HG02610 (cell line): ENCODE results near the gene STK16.
"Not testable (repeated sequence)": the region's sequence is repeated elsewhere in the genome, so short reads cannot be mapped to it uniquely, and the experiment has no call there.

Experiments used
- ATAC-seq: cut with Tn5 transposase; IDR thresholded peaks from one replicate; pipeline ENCODE4 v1.9.1; 2021; ENCODE audit warnings: mild to moderate bottlenecking, moderate library complexity; ENCODE audit not compliant: unreplicated experiment

The STK16 gene

DNA sequence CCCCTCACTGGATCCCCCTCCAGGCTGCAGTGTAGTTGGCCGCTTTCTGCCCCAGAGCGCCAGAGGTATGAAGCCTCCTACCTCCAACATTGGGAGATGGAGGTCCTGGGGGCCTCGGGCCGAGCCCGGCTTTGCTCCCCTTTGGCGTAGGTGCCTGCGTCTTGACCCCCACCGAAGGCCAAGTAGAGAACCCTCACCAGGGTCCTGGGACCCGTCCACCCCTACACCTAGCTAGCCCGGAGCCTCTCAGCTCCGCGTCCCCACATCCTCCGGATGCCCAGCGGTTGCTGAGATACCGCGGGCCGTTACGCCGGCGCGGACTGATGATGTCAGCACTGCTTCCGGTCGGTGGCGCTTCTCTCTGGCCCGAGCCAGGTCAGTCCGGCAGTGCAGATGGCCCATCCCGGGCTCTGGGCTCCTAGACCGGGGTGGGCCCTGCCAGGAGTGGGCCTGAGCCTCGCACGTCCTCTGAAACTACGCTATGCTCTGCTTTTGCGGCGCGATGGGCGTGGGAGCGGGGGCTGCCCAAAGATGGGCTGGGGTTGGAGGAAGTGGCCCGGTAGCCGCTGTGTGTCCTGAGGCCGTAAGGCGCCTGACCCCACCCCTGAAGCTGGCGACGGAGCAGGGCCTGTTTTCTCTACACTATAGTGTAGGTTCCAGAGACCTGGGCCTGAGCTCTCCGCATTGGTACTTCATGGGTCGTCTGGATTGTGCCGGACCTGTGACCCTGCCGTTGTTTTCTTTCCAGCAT, at the start of gene STK16, which contains the start of gene GLB1L:
Gene STK16, plus strand, starts transcription at position 332 of the 751 bp plus-strand sequence. CDS start 521 bp downstream, outside the sequence.
Gene GLB1L, minus strand, starts transcription at position 297 of the 751 bp plus-strand sequence. CDS start 1,871 bp downstream, outside the sequence.
- peak; percentile 78 for ATAC-seq

- no peak for ATAC-seq
Measured at GRCh38 chr2:219197388-219197787, 47.9 kb upstream of the STK16 start.

GRCh38 chr2:219198974-219199373, 46.3 kb upstream of the STK16 start:
- no peak for ATAC-seq

GRCh38 chr2:219199470-219200211, 45.6 kb upstream of the STK16 start:
- no peak for ATAC-seq

- ATAC-seq = not testable (repeated sequence)
Measured at GRCh38 chr2:219200502-219201326, 44.6 kb upstream of the STK16 start.

- ATAC-seq = not testable (repeated sequence)
Measured at GRCh38 chr2:219201331-219201730, 43.9 kb upstream of the STK16 start.

DNA sequence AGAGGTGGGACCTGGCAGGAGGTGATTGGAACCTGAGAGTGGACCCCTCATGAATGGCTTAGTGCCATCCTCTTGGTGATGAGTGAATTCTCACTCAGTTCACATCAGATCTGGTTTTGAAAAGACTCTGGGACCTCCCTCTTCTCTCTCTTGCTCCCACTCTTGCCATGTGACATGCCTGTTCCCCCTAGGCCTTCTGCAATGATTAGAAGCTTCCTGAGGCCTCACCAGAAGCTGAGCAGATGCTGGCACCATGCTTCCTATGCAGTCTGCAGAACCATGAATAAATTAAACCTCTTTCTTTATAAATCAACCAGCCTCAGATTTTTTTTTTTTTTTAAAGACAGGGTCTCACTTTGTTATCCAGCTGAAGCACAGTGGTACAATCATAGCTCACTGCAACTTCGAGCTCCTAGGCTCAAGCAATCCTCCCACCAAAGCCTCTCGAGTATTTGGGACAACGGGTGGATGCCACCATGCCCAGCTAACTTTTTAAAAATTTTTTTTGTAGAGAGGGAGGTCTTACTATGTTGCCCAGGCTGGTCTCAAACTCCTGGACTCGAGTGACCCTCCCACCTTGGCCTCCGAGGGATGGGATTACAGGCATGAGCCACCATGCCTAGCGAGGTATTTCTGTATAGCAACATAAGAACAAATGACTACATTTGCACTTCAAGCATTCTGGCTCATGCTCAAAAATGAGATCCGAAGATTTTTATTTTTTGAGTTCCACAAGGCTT, 40.7 kb upstream of the STK16 start:
- no peak for ATAC-seq

DNA sequence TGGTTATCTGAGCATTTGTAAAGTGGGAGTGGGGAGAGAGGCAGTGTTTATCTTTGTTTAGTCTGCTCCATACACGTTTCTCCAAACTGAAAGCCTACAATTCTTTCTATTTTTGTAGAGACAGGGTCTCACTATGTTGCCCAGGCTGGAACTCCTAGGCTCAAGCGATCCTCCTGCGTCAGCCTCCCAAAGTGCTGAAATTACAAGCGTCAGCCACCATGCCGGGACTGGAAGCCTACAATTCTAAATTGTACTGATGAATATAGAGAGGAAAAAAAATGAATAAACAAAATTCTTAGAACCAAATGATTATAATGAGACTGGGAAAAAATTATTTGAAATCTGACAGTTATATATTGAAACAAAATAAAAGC, 40.1 kb upstream of the STK16 start:
- no peak for ATAC-seq

DNA sequence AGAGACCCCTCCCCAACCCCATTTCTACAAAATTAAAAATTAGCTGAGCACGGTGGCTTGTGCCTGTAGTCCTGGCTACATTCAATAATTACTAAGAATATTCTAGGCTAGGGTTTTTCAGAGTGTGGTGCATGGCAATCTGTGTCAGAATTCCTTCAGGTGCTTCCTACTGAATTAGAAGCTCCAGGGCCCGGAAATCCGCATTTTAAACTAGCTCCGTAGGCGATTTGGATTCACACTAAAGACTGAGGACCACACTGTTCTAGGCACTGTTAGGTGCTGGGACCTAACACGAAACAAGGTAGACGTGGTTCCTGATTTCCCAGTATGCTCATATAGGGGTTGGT, 39.3 kb upstream of the STK16 start:
- ATAC-seq = no peak

- peak; percentile 98 for ATAC-seq
Measured at GRCh38 chr2:219206328-219207133, 38.7 kb upstream of the STK16 start, which contains the start of gene ZFAND2B. Gene ZFAND2B (plus strand): TSS chr2:219206782. CDS start chr2:219206988, 206 bp downstream.

DNA sequence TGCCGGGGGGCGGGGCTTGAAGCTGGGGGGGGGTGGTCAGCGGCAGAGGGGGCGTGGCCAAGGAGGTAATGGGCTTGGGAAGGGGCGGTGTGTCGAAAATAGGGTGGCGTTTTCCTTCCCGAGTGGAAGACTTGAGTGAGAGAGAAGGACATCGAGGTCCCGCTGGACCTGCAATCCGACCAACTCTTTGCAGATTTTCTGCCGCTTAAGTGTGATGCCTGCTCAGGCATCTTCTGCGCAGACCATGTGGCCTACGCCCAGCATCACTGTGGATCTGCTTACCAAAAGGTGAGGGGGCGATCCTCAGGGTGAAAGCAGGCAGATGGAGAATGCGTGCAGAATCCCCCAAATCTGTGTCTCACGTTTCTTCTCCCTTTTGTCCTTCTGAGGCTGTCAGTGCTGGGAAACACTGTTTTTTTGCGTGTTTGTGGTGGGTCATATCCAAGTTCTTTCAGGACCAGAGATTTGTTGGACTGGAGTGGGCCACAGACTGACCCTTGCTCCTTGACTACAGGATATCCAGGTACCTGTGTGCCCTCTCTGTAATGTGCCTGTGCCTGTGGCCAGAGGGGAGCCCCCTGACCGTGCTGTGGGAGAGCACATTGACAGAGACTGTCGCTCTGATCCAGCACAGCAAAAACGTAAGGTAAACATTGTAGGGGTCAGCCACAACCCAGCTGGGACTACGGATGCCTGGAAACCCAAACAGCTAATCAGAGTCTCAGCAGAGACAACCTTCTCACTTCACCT, 38.0 kb upstream of the STK16 start:
- no peak for ATAC-seq

GRCh38 chr2:219207884-219208740, 37.2 kb upstream of the STK16 start:
- no peak for ATAC-seq

DNA sequence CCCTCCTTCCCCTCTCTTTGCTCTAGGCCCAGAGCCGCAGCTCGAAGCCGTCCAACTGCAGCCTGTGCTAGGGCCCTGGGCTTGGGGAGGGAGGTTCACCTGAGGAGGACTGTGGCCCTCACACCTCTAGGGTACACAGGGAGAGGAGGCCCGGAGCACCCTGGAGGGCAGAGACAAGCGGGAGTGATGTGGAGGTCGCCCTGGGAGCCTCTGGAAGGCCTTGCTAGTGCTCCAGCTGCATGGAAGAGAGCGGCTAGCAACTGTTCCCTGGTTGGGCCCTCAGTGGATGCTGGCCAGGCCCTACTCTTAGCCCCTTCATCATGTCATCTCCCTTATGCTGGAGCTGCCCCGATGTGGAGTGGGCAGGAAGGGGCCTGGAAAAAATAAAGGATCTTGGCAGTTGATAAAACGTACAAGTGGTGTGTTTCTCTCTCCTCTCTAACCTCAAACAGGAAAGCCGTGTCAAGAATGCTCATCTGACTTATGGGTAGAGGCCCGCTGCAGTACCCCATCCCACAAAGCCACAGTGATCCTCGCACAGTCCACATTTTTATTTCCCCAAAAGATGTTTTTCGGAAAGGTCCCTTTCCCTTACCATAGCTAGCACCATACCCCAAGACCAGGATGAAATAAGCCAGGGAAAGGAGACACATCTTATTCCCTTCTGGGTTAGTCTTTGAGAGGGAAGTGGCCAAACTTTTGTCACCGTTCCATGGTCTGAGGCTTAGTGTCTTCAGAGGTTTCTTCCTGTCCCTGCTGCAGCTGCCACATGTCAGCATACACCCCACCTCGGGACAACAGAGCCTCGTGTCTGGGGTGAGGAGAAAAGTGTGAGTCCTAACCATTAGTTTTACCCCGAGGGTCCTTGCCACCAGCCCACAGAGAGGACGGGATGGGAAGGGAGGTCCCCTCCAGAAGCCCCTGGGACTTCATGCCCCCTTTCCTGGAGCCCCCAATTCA, 35.8 kb upstream of the STK16 start:
- ATAC-seq = no peak

DNA sequence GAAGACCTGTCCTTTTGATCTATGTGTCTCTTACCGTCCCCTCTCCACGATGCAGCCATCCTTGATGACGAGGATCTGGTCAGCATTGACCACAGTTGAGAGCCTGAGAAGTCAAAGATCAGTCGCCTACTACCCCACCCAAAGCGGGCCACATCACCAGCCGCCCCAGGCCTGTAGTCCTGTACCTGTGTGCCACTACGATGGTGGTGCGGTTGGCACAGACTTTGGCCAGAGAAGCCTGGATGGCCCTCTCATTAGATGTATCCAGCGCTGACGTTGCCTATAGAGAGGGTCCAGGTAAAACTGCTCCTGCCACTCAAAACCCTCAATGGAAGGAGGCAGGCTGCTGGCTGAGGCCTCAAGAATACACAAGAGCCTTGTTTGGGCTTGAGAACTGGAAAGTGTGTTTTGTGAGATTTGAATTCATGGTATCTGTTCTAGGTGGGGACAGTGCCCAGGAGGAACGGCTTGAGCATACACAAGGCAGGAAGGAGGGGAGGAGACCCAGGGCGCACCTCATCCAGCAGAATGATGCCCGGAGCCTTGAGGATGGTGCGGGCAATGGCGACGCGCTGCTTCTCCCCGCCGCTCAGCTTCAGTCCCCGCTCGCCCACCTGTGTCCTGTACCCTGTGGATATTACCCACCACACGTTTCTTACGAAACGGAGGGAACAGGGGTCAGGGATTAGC, 34.9 kb upstream of the STK16 start:
- ATAC-seq = no peak

DNA sequence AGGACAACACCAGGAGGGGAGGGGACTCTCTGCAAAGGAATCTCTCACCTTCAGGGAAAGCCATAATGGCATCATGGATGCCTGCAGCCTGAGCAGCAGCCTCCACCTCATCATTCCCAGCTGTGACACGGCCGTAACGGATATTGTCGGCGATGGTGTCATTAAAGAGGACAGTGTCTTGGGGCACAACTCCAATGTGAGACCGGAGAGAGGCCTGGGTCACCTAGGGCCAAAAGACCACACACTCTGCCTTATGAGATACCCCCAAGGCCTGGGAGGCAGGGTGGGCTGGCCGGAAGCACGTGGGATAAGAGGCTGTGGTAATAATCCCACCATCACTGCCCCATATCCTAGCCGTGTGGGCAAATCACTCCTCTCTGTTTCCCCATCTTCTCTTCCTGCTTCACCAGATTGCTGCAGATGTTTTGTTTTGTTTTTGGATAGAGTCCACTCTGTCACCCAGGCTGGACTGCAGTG, 34.4 kb upstream of the STK16 start:
- ATAC-seq = no peak

- ATAC-seq = no peak
Measured at GRCh38 chr2:219213026-219213415, 32.3 kb upstream of the STK16 start.
